ENCODE measurements around the gene PPP3R1. TPM values are rescaled to one million over a fixed set of nuclear protein-coding genes. Genes with fewer than 3 reads are reported as not detected.

PPP3R1 gene
- total and polyA plus RNA-seq, 2 of the 4 experiments (the other 2 are of a cell fraction): 9.1 to 17.3 TPM

GRCh38 chr2:68291314-68291713 lies 39.0 kb upstream of the PPP3R1 start:
- no peak for ATAC-seq (ENCODE audit: low read depth)
- CTCF ChIA-PET: interaction anchor here (0.7 to 1.7 kb wide), 2 partner anchors 150 to 662 kb away, joined by 3 to 5 read pairs; no protein-coding TSS in a partner anchor
- H3K27ac ChIP-seq (ENCODE audit: insufficient read depth, low read length): no peak overlapping the region
- no CpG with 5 or more reads among the region's 6 CpGs for WGBS, 2 experiments (ENCODE audit: extremely low coverage in 2 of 2, insufficient read length in 1 of 2)
- in situ Hi-C loops (cut with MboI; ENCODE audit: low sequenced_read_pairs): loop anchor here (10.0 kb wide), 1 partner anchor 153 kb away; no protein-coding TSS in a partner anchor
- H3K4me2 ChIP-seq (ENCODE audit: low read depth, low read length): no peak overlapping the region
- H2AK5ac ChIP-seq (ENCODE audit: low read depth, low read length): no peak overlapping the region
- H3K56ac ChIP-seq (ENCODE audit: extremely low read depth, insufficient read depth, low read length): no peak overlapping the region
- H3K18ac ChIP-seq (ENCODE audit: low read depth, low read length): no peak overlapping the region
- no peak overlapping the region for H4K91ac ChIP-seq (ENCODE audit: insufficient read depth, low read depth, low read length)
- H2AFZ ChIP-seq (replicated peaks; ENCODE audit: low read length, poor library complexity): no peak overlapping the region
- H2AK9ac ChIP-seq (replicated peaks; ENCODE audit: low read depth, low read length, poor library complexity): no peak overlapping the region
- no peak overlapping the region for H3K23ac ChIP-seq (ENCODE audit: low read depth, low read length)
- intact Hi-C loops (cut with micrococcal nuclease): no loop called here
- H2BK5ac ChIP-seq (ENCODE audit: low read depth, low read length, poor library complexity, severe bottlenecking): no peak overlapping the region
- H2BK120ac ChIP-seq (ENCODE audit: low read depth, low read length): no peak overlapping the region
- peaks cover 3% of the 10 kb centered on the region; the same call in 1 of the 2 replicates for H3K9me1 ChIP-seq (ENCODE audit: insufficient read depth, low read length)
- no peaks in the 10 kb centered on the region for H3K27me3 ChIP-seq (ENCODE audit: control insufficient read depth, insufficient read depth, low read length)
- no peaks in the 10 kb centered on the region for H4K20me1 ChIP-seq (ENCODE audit: insufficient read depth, low read length)
- H3K79me1 ChIP-seq (ENCODE audit: low read depth in 1 of 2, low read length in 2 of 2): peaks cover 4% of the 10 kb centered on the region in 2 experiments; a peak in 1 of 4 replicates
- H3K4ac ChIP-seq (ENCODE audit: low read depth, low read length): no peak overlapping the region
- H3K36me3 ChIP-seq (ENCODE audit: control insufficient read depth, insufficient read depth, low read length): no peaks in the 10 kb centered on the region
- no peak overlapping the region for H4K8ac ChIP-seq (ENCODE audit: low read depth in 2 of 2, low read length in 2 of 2)
- H2BK15ac ChIP-seq (ENCODE audit: low read depth, low read length): no peak overlapping the region
- dilution Hi-C loops (cut with HindIII; ENCODE audit: low sequenced_read_pairs, unreplicated experiment): no loop called here
- no peaks in the 10 kb centered on the region for H3K9me3 ChIP-seq (ENCODE audit: control insufficient read depth, insufficient read depth, low read length)
- no TSS peak for BruUV-seq (replicated peaks)
- DNase-seq: no peak
- no peak overlapping the region for H4K5ac ChIP-seq (ENCODE audit: low read depth, low read length)
- H3K4me1 ChIP-seq (ENCODE audit: control insufficient read depth, insufficient read depth, low read length): no peaks in the 10 kb centered on the region; the same call in 1 of the 2 replicates
- no peak overlapping the region for H3K14ac ChIP-seq (replicated peaks; ENCODE audit: low read depth, low read length)
- H3K4me3 ChIP-seq (ENCODE audit: insufficient read depth, low read depth, low read length): no peak overlapping the region
- H2BK20ac ChIP-seq (ENCODE audit: low read depth, low read length): no peak overlapping the region
- POLR2A ChIA-PET (ENCODE audit: unreplicated experiment): no interaction called here
- TF ChIP-seq CTCF (conservative IDR thresholded peaks at IDR 0.05; ENCODE audit: low read depth, low read length) (no peak), MAZ (IDR thresholded peaks at IDR 0.05; ENCODE audit: borderline replicate concordance, low read depth, low read length) (no peak), RAD21 (IDR thresholded peaks at IDR 0.05; ENCODE audit: low read length) (no peak), CHD1 (IDR thresholded peaks at IDR 0.05; ENCODE audit: low read depth, low read length) (no peak), BHLHE40 (IDR thresholded peaks at IDR 0.05; ENCODE audit: low read depth, low read length) (no peak)
- H3K9ac ChIP-seq (ENCODE audit: low read depth, low read length): no peak overlapping the region
